IPS-NIHi11 (cell line): Measurements from ENCODE around the gene CHIT1.

Experiments
- DNase-seq: peaks from one replicate; pipeline ENCODE4 v3.0.0; 2012; ENCODE audit warnings: mixed read lengths, low spot score

Gene CHIT1

DNA sequence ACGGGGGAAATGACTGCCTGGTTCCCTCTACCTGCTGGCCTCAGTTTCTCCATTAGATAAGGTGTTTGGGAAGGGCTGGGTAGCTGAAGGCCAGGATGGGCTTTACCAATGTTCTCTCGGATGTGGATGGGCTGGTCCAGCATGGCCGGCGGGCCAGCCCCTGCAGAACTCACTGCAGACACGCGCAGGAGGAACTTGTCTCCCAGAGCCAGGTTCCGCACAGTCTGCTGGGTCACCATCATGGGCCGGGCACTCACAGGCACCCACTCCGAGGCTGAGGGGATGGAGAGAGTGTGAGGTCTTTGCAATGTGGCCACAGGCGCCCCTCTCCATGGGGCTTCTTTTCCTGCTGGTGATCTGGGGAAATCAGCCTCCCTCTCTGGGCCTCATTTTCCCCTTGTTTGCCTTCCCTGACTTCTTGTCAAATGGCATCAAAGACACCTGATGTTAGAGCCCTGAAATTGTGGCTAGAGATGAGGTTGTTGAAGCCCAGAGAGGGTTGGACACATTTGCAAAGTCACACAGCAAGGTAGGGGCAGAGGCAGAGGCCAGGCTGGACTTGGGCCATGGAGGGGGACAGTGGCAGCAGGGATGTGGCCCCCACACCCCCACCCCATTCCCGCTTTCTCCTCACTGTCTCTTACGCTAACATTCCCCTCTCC is 55.0 kb downstream of the CHIT1 start:
- DNase-seq, result no peak

DNA sequence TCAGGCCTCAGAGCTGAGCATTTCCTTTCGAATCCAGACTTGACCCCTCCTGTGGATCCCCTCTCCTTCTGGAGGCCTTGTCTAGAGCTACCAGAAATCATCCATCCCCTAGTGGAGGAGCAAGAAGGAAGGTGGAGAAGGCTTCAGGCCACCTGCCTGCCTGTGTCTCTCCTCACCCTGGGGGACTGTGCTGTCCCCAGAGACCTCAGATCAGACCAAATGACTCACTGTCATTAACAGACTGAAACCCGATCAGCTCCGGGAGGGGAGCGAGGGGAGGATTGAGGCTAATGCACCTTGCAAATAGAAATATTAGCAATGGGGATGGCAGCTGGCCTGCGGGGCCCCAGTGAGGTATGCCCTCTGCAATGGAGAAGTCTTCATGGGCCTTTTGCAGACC is 55.9 kb downstream of the CHIT1 start:
- no peak for DNase-seq

DNA sequence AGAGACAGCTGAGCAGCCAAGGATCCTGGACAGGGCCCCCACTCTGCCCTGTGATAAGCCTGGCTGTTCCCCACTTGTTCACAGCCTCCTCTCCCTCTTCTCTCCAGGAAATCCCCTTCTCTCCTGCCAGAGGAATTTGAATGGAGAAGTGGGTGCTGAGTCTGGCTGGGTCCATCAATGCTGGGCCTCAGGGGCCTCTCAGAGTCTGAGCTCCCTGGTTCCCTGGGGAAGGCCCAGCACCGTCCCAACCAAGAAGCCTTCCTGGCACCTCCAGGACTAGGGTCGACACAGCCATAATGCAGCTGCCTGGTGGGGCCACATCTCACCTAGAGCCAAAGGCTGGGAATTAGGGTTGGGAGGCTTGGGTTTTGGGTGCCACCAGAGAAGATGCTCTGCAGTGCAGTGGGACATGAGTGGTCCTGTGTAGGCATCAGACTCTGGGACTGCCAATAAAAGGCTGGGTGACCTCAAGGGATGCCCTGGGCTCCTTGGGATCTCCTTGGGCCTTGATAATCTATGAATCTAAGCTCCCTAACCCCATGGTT is 56.4 kb downstream of the CHIT1 start:
- no peak for DNase-seq

DNA sequence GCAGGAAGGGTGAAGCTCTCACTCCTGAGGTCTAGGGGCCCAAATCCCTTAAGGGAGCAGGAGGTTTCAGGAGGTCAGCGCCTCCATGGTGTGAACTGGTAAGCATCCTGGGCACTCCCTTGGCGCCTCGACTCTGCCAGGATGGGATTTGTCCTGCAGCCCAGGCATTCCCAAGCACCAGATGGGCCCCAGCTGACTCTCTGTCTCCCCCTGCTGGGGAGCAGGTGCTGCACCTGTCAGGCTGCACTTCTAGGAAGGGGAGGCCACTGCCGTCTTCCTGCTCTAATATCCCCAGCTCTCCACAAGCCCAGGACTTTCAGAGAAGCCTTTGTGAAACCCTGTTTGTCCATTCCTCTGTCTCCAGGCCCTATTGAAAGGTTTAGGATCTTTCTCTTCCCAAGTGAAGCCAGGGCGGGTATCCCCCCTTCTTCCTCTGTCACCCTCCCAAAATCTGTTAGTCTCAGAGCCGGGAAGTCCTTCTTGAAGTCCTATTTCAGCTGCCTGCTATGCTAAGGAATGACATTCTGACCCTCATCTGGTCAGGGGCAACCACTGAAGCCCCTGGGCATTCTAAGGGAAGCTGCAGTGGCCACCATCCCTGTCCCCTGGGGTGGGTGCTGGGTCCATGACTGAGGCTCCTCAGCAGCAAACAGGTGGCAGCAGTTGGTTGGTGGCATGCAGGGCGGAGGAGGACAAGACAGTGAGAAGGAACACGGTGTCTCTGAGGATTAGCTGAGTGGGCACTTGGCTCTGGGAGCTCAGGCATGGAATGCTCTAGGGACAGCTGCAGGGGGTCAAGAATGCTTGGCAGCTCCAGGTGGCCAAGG is 57.1 kb downstream of the CHIT1 start:
- DNase-seq, result peak; percentile 92

DNA sequence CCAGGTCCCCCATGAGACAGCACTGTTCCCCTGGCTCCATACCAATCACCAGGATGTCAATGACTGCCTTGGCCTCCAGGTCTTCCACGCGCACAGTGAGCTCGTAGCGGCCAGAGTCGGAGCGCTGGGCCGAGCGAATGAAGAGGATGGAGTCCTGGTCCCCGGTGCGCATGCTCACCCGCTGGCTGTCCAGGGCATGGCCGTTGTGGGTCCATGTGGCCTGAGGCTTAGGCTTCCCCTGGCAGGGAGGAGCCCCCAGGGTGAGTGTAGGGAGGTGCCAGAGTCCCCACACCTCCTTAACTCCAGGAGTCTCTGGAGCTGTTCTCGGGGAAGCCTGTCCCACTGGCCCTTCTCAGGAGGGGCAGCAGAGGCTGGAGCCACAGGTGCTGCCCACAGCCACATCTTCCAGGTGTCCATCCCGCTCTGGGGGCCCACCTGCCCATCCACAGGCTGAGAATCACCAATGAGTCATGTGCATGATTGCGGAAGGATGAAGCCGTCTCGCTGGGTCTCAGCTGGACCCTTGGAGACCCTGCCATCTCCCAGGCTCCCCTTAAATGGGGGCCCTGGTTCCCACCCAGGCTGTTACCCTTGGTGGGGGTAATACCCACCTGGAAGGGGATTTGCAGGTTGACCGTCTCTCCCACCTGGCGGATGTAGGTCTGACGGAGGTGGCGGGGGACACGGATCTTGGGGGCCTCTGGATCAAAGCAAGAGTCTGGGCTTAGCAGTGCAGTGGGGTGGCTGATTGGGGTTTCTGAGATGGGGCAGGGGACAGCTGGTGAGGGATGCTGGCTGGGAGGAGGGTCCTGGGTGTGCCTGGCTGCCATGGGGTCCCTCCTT is 57.9 kb downstream of the CHIT1 start:
- no peak for DNase-seq

DNA sequence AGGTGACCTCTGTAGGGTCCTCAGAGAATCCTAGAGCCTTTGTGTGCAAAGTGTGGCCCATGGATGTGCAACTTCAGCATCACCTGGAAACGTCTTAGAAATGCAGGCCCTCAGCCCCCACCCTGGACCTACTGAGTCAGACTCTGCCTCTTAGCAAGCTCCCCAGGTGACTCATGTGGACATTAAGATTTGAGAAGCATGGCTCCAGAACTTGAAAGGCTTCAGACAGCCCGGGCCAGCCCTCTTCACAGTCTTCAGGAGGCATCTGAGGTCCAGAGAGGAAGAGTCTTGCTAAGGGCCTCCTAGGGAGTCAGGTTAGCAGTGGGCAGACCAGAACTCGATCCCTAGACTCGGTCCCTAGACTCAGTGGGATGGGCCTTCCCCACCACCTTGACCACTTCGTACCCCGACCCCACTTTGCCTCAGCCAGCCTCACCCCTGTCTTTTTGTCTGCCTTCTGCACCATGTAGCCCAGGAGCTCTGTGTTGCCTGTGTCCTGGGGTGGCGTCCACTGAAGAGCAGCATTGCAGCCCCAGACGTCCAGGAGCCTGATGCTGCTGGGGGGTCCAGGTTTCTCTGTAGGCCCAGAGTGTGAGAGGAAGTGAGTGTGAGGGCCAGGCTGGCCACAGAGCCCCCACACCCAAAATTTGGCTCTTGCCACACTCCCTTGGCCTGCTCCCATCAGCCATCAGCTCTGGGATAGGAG is 58.7 kb downstream of the CHIT1 start:
- DNase-seq, result no peak

DNA sequence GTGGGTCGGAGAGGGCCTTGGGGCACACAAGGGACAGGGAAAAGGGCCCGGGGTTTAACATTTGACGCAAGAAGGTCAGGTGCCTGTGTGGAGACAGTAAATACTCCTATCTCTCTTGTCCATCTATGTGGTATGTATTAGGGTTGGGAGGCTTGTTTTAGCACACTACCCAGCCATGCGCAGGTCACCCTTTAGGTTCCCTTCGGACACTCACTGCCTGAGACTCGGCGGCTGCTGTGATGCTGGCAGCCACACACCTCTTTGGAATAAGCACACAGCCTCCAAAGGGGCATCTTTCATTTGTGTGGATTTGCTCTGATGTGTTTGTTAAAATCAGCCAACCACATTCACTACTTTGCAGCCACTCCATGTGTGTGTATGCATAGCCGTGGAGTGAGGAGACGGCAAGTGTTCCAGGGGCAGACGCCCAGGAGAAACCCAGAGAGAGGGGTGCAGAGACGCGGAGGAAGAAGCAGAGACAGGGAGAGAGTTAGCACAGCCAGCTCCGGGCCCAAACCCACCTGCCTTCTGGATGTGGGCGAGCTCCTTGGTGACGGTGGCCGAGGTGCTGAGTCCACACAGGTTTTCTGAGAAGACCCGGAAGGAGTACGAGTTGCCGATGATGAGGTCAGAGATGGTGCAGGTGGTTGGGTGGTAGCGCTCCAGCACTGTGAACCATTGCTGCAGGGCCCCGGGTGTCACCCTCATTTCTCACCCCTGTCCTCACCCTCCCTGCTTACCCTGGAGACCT is 59.5 kb downstream of the CHIT1 start:
- DNase-seq, result no peak

DNA sequence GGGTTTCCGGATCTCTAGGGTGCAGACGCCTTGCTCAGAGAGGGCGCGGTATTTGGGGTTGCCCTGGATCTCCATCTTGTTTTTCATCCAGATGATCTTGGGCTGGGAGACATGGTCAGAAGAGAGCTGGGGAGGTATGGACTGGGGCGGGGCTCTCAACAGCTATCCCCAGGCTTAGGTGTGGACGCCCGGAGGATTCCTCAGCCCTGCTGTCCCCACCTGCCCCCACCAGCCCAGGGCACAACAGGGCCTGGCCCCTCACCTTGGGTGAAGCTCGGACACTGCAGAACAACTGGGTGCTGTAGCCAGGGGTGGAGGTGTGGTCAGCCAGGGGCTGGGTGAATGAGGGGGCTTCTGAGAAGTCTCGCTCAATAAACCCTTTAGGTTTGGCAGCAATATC is 60.5 kb downstream of the CHIT1 start:
- no peak for DNase-seq

DNA sequence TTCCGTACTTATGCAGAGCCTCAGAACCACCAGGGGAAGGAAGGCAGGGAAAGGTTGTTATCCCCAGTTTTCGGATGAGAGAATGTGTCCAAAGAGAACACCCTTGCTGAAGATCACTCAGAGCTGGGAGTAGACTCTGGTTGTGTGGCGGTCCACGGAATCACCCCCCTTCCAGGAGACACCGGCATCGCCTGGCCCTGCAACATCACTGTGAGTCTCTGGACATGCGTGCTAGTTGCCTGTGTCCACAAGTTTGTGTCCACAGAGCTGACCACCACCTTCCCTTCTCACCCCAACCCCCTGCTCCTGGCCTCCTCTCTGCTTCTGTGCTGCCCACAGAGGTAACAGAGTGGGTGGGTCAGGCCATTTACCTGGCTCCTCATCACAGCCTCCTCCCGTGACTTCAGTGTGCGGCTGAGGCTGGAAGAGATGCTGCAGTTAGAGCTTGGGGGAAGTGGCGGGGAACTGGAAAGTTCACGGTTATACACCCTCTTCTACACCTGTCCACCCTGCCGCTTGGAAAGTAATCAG is 61.2 kb downstream of the CHIT1 start:
- DNase-seq, result no peak

DNA sequence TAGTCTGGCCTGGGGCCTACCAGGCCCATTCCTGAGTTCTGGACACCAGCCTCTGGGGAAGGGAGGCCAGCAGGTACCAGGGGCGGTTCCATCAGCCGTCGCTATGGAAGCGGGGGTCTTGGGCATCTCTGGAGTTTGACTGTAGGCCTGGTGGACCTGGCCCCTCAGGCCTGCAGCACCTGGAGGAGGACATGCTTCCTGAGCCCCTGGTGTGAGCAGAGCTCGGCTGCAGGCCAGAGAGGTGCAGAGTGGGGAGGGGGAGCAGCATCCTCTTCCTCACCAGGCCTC is 61.6 kb downstream of the CHIT1 start:
- DNase-seq, result no peak

DNA sequence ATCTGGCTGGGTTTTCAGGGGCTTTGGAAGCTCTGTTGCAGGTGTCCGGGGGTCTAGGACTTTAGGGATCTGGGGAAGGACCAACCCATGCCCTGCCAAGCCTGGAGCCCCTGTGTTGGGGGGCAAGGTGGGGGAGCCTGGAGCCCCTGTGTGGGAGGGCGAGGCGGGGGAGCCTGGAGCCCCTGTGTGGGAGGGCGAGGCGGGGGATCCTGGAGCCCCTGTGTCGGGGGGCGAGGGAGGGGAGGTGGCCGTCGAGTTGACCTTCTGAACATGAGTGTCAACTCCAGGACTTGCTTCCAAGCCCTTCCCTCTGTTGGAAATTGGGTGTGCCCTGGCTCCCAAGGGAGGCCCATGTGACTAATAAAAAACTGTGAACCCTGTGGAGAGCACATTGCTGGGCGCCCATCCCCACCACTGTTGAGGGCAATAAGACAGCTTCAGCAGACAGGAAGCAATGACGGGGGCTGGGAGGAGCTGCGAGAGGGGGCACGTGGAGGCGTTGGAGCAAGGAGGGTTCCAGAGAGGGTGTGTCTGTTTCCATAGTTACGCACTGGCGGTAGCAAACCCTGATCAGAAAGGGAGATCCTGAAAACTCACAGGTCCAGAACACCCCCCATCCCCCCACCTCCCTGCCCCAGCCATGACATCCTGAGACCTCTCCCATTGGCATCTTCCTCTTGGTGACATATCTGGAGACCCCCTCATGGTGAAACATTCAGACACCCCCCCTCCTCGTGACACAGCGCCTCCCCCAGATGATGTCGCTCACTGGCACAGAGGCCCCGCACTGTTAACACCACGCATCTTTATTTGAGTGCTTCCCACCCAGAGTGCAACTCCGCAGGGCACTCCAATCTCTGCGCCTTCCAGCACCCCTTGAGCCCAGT is 62.2 kb downstream of the CHIT1 start:
- DNase-seq, result no peak

DNA sequence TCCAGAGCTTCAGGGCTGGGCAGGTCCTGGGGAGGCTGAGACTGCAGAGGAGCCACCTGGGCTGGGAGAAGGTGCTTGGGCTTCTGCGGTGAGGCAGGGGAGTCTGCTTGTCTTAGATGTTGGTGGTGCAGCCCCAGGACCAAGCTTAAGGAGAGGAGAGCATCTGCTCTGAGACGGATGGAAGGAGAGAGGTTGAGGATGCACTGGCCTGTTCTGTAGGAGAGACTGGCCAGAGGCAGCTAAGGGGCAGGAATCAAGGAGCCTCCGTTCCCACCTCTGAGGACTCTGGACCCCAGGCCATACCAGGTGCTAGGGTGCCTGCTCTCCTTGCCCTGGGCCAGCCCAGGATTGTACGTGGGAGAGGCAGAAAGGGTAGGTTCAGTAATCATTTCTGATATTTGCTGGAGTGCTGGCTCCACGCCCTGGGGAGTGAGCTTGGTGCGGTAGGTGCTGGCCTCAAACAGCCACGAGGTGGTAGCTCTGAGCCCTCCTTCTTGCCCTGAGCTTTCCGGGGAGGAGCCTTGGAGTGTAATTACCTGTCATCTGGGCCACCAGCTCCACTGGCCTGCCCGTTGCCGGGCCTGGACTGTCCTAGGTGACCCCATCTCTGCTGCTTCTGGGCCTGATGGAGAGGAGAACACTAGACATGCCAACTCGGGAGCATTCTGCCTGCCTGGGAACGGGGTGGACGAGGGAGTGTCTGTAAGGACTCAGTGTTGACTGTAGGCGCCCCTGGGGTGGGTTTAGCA is 63.1 kb downstream of the CHIT1 start:
- DNase-seq, result peak; percentile 70
